Stomach smooth muscle (tissue), 2 donors: ENCODE results near the gene MRC2.

Source experiments
- H3K27ac ChIP-seq: one replicate; pipeline ENCODE4 v1.7.0; 2013; ENCODE audit warnings: mild to moderate bottlenecking, low read length, inconsistent platforms
- H3K27me3 ChIP-seq, 2 donors: one replicate each; pipeline ENCODE4 v1.7.0; 2013; ENCODE audit warnings: low read length in 2 of 2; ENCODE audit not compliant: insufficient read depth in 2 of 2, control insufficient read depth in 1 of 2
- H3K36me3 ChIP-seq, 2 donors: one replicate each; pipeline ENCODE4 v1.7.0; 2013; ENCODE audit warnings: low read length in 2 of 2; ENCODE audit not compliant: control insufficient read depth in 2 of 2, insufficient read depth in 2 of 2
- H3K4me1 ChIP-seq: one replicate; pipeline ENCODE4 v1.7.0; 2013; ENCODE audit warnings: low read length; ENCODE audit not compliant: control insufficient read depth, insufficient read depth
- H3K4me3 ChIP-seq, 2 donors: one replicate each; pipeline ENCODE4 v1.7.0; 2013; ENCODE audit warnings: low read length in 2 of 2
- H3K9ac ChIP-seq, 2 donors: one replicate each; pipeline ENCODE4 v1.7.0; 2013; ENCODE audit warnings: low read length in 2 of 2, mild to moderate bottlenecking in 1 of 2
- H3K9me3 ChIP-seq, 2 donors: one replicate each; pipeline ENCODE4 v1.7.0; 2013; ENCODE audit warnings: low read length in 2 of 2; ENCODE audit not compliant: control insufficient read depth in 2 of 2
- donor health status: healthy.
- donor health status: Pancreatic carcinoma.

Gene MRC2

GRCh38 chr17:62641153-62641552, 13.7 kb downstream of the MRC2 start:
- H3K36me3 ChIP-seq, result no peaks in the 10 kb centered on the region
- no peaks in the 10 kb centered on the region for H3K4me1 ChIP-seq
- H3K4me3 ChIP-seq, result no peak overlapping the region
- no peaks in the 10 kb centered on the region for H3K9me3 ChIP-seq
- no peak overlapping the region for H3K9ac ChIP-seq
- no peaks in the 10 kb centered on the region for H3K27me3 ChIP-seq
- no peak overlapping the region for H3K27ac ChIP-seq

GRCh38 chr17:62641951-62642350, 14.5 kb downstream of the MRC2 start:
- no peaks in the 10 kb centered on the region for H3K9me3 ChIP-seq
- no peaks in the 10 kb centered on the region for H3K36me3 ChIP-seq

GRCh38 chr17:62643496-62643895, 16.0 kb downstream of the MRC2 start:
- no peaks in the 10 kb centered on the region for H3K4me1 ChIP-seq
- no peaks in the 10 kb centered on the region for H3K9me3 ChIP-seq
- no peak overlapping the region for H3K9ac ChIP-seq
- no peaks in the 10 kb centered on the region for H3K27me3 ChIP-seq
- H3K36me3 ChIP-seq, result no peaks in the 10 kb centered on the region
- H3K27ac ChIP-seq, result no peak overlapping the region
- H3K4me3 ChIP-seq, result no peak overlapping the region

More at GRCh38 chr17:62641951-62642350, 14.5 kb downstream of the MRC2 start:
- H3K4me3 ChIP-seq, result no peak overlapping the region
- no peaks in the 10 kb centered on the region for H3K27me3 ChIP-seq
- H3K4me1 ChIP-seq, result no peaks in the 10 kb centered on the region
- no peak overlapping the region for H3K27ac ChIP-seq
- no peak overlapping the region for H3K9ac ChIP-seq

- H3K9me3 ChIP-seq, result no peaks in the 10 kb centered on the region
- H3K9ac ChIP-seq, result no peak overlapping the region
- H3K4me1 ChIP-seq, result no peaks in the 10 kb centered on the region
- no peak overlapping the region for H3K4me3 ChIP-seq
- H3K27ac ChIP-seq, result no peak overlapping the region
- H3K36me3 ChIP-seq, result no peaks in the 10 kb centered on the region
- H3K27me3 ChIP-seq, result no peaks in the 10 kb centered on the region
Observed at GRCh38 chr17:62644487-62645173, 17.2 kb downstream of the MRC2 start.

GRCh38 chr17:62648251-62648955, 20.9 kb downstream of the MRC2 start:
- Histone ChIP-seq H3K4me1 (peaks cover 15% of the 10 kb centered on the region), H3K4me3 (no peak overlapping the region), H3K9ac (no peak overlapping the region), H3K36me3 (no peaks in the 10 kb centered on the region), H3K27ac (no peak overlapping the region), H3K9me3 (no peaks in the 10 kb centered on the region), H3K27me3 (peaks cover 2 to 11% of the 10 kb centered on the region in 2 donors)

GRCh38 chr17:62648956-62649294, 21.5 kb downstream of the MRC2 start:
- Histone ChIP-seq H3K36me3 (no peaks in the 10 kb centered on the region), H3K27ac (no peak overlapping the region), H3K9me3 (no peaks in the 10 kb centered on the region), H3K9ac (no peak overlapping the region), H3K4me3 (no peak overlapping the region), H3K4me1 (peaks cover 16% of the 10 kb centered on the region), H3K27me3 (peaks cover 2 to 11% of the 10 kb centered on the region in 2 donors)

GRCh38 chr17:62649570-62649969, 22.1 kb downstream of the MRC2 start:
- Histone ChIP-seq H3K9ac (no peak overlapping the region), H3K9me3 (no peaks in the 10 kb centered on the region), H3K4me1 (peaks cover 19% of the 10 kb centered on the region), H3K36me3 (no peaks in the 10 kb centered on the region), H3K27ac (no peak overlapping the region), H3K4me3 (no peak overlapping the region), H3K27me3 (peaks cover 5 to 11% of the 10 kb centered on the region in 2 donors)

- peaks cover 20% of the 10 kb centered on the region for H3K4me1 ChIP-seq
- no peaks in the 10 kb centered on the region for H3K36me3 ChIP-seq
- H3K9ac ChIP-seq, result no peak overlapping the region
- no peak overlapping the region for H3K4me3 ChIP-seq
- no peaks in the 10 kb centered on the region for H3K9me3 ChIP-seq
- peaks cover 6 to 11% of the 10 kb centered on the region in 2 donors for H3K27me3 ChIP-seq
- H3K27ac ChIP-seq, result no peak overlapping the region
Observed at GRCh38 chr17:62650587-62650986, 23.1 kb downstream of the MRC2 start.

GRCh38 chr17:62652251-62653001, 25.0 kb downstream of the MRC2 start:
- H3K4me1 ChIP-seq, result peaks cover 20% of the 10 kb centered on the region

GRCh38 chr17:62653002-62653825, 25.7 kb downstream of the MRC2 start:
- H3K27me3 ChIP-seq, result peaks cover 6 to 11% of the 10 kb centered on the region in 2 donors
- H3K4me3 ChIP-seq, result peak overlapping the region in 1 of 2 donors; percentile 67
- no peak overlapping the region for H3K27ac ChIP-seq
- H3K36me3 ChIP-seq, result no peaks in the 10 kb centered on the region
- peaks cover 20% of the 10 kb centered on the region for H3K4me1 ChIP-seq
- no peaks in the 10 kb centered on the region for H3K9me3 ChIP-seq
- H3K9ac ChIP-seq, result peak overlapping the region in 1 of 2 donors; percentile 13

More at GRCh38 chr17:62652251-62653001, 25.0 kb downstream of the MRC2 start:
- H3K9ac ChIP-seq, result peak overlapping the region in 1 of 2 donors; percentile 13
- no peaks in the 10 kb centered on the region for H3K36me3 ChIP-seq
- peaks cover 6 to 11% of the 10 kb centered on the region in 2 donors for H3K27me3 ChIP-seq
- H3K27ac ChIP-seq, result no peak overlapping the region
- peak overlapping the region; percentile 43 to 67 for H3K4me3 ChIP-seq
- H3K9me3 ChIP-seq, result no peaks in the 10 kb centered on the region
